CD4-positive, alpha-beta T cell treated with Interleukin-10 for 1 hour (primary cell): Measurements from ENCODE around the gene BCO2.

Source experiments
- DNase-seq: peaks from one replicate; pipeline ENCODE4 v3.0.0-alpha.2; 2020

The BCO2 gene

GRCh38 chr11:112253605-112254242, 78.4 kb downstream of the BCO2 start:
- DNase-seq: no peak

GRCh38 chr11:112255067-112255720, 79.9 kb downstream of the BCO2 start:
- no peak for DNase-seq

GRCh38 chr11:112260490-112260889, 85.2 kb downstream of the BCO2 start, which contains the start of gene PLET1:
PLET1 (minus strand) TSS chr11:112260860; CDS start chr11:112260589, 271 bp downstream.
- no peak for DNase-seq

- DNase-seq: no peak
These were observed 90.5 kb downstream of the BCO2 start for GRCh38 chr11:112265659-112266409.

- no peak for DNase-seq
These were observed 91.1 kb downstream of the BCO2 start for GRCh38 chr11:112266410-112266778.

- no peak for DNase-seq
These were observed 91.9 kb downstream of the BCO2 start for GRCh38 chr11:112267188-112267591.

- no peak for DNase-seq
These were observed 93.1 kb downstream of the BCO2 start for GRCh38 chr11:112268406-112268805.
